HG03432 (cell line): Measurements from ENCODE around the gene WDR5.

Source experiments
- ATAC-seq: cut with Tn5 transposase; IDR thresholded peaks from one replicate; pipeline ENCODE4 v1.9.1; 2021; ENCODE audit warnings: mild to moderate bottlenecking, moderate library complexity; ENCODE audit not compliant: unreplicated experiment

WDR5 gene

GRCh38 chr9:134186471-134187109 is 50.7 kb downstream of the WDR5 start:
- ATAC-seq = no peak

- ATAC-seq = no peak
Observed at GRCh38 chr9:134187110-134187531, 51.2 kb downstream of the WDR5 start.

- no peak for ATAC-seq
Observed at GRCh38 chr9:134187891-134188385, 52.1 kb downstream of the WDR5 start.

- no peak for ATAC-seq
Observed at GRCh38 chr9:134188386-134189144, 52.7 kb downstream of the WDR5 start.

GRCh38 chr9:134189145-134189469 is 53.2 kb downstream of the WDR5 start:
- no peak for ATAC-seq

- no peak for ATAC-seq
Observed at GRCh38 chr9:134189470-134190231, 53.8 kb downstream of the WDR5 start.

GRCh38 chr9:134190232-134191121 is 54.6 kb downstream of the WDR5 start:
- ATAC-seq = no peak

GRCh38 chr9:134191455-134192209 is 55.8 kb downstream of the WDR5 start:
- no peak for ATAC-seq

GRCh38 chr9:134192311-134192950 is 56.5 kb downstream of the WDR5 start:
- ATAC-seq = no peak

- no peak for ATAC-seq
Observed at GRCh38 chr9:134192951-134193731, 57.3 kb downstream of the WDR5 start.

- no peak for ATAC-seq
Observed at GRCh38 chr9:134193912-134194535, 58.1 kb downstream of the WDR5 start.

GRCh38 chr9:134195558-134195957 is 59.7 kb downstream of the WDR5 start:
- ATAC-seq = no peak

GRCh38 chr9:134196911-134197310 is 61.0 kb downstream of the WDR5 start:
- no peak for ATAC-seq

- no peak for ATAC-seq
Observed at GRCh38 chr9:134198791-134199190, 62.9 kb downstream of the WDR5 start.

- no peak for ATAC-seq
Observed at GRCh38 chr9:134200730-134201129, 64.8 kb downstream of the WDR5 start.

- ATAC-seq = no peak
Observed at GRCh38 chr9:134203224-134203623, 67.3 kb downstream of the WDR5 start.

- ATAC-seq = no peak
Observed at GRCh38 chr9:134204041-134204440, 68.2 kb downstream of the WDR5 start.

- no peak for ATAC-seq
Observed at GRCh38 chr9:134204991-134205578, 69.2 kb downstream of the WDR5 start.
